ENCODE data around the gene CCDC171. TPM values are rescaled to one million over a fixed set of nuclear protein-coding genes. Genes with fewer than 3 reads are reported as not detected.
"Not testable (repeated sequence)": the region's sequence is repeated elsewhere in the genome, so short reads cannot be mapped to it uniquely, and the experiment has no call there.

The CCDC171 gene
- total RNA-seq, 1 experiment from 2014 or later = 2.4 TPM

DNA sequence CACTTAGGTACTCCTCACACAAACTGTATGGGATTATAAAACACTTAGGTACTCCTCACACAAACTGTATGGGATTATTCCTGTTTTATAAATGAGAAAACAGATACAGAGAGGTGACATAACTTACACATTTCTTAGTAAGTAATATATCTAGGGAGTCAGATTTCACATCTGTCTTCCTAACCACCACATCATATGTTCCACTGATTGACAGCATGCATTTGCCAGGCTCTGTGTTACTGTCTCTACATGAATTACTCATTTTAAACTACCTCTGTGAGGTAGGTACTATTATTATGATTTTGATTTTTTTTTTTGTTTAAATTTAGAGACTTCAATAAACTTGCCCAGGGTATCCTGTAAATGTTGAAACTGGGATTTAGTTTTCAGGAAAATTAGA, 232.7 kb downstream of the CCDC171 start:
- intact Hi-C loops (cut with micrococcal nuclease; ENCODE audit: unreplicated experiment) = no loop called here
- Histone ChIP-seq H3K4me3 (no peak overlapping the region), H3K79me2 (ENCODE audit: low read depth) (no peaks in the 10 kb centered on the region), H3K4me2 (no peak overlapping the region), H3K4me1 (replicated peaks; ENCODE audit: insufficient read depth) (no peaks in the 10 kb centered on the region), H2AFZ (no peak overlapping the region), H3K27ac (no peak overlapping the region), H3F3A (ENCODE audit: insufficient read depth, low read depth) (no peaks in the 10 kb centered on the region), H3K9me3 (ENCODE audit: insufficient read depth, low read depth) (no peaks in the 10 kb centered on the region), H3K27me3 (ENCODE audit: insufficient read depth, low read depth) (no peaks in the 10 kb centered on the region), H3K36me3 (ENCODE audit: low read depth) (no peaks in the 10 kb centered on the region), H4K20me1 (ENCODE audit: insufficient read depth) (no peaks in the 10 kb centered on the region), H3K9me2 (ENCODE audit: insufficient read depth) (no peaks in the 10 kb centered on the region)
- TF ChIP-seq, protein P1, sequence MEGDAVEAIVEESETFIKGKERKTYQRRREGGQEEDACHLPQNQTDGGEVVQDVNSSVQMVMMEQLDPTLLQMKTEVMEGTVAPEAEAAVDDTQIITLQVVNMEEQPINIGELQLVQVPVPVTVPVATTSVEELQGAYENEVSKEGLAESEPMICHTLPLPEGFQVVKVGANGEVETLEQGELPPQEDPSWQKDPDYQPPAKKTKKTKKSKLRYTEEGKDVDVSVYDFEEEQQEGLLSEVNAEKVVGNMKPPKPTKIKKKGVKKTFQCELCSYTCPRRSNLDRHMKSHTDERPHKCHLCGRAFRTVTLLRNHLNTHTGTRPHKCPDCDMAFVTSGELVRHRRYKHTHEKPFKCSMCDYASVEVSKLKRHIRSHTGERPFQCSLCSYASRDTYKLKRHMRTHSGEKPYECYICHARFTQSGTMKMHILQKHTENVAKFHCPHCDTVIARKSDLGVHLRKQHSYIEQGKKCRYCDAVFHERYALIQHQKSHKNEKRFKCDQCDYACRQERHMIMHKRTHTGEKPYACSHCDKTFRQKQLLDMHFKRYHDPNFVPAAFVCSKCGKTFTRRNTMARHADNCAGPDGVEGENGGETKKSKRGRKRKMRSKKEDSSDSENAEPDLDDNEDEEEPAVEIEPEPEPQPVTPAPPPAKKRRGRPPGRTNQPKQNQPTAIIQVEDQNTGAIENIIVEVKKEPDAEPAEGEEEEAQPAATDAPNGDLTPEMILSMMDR (conservative IDR thresholded peaks at IDR 0.05) = no peak
- no peak for TF ChIP-seq EZH2 (IDR thresholded peaks at IDR 0.05; ENCODE audit: low read depth)
- CTCF ChIA-PET = no interaction called here
- no peak for DNase-seq
- POLR2A ChIA-PET (ENCODE audit: unreplicated experiment) = no interaction called here
- no TSS peak for BruUV-seq (replicated peaks)

GRCh38 chr9:15786616-15787015, 233.8 kb downstream of the CCDC171 start:
- no peak overlapping the region for H3K4me2 ChIP-seq
- CTCF ChIA-PET = no interaction called here
- H3K4me3 ChIP-seq = no peak overlapping the region
- no peaks in the 10 kb centered on the region for H3K27me3 ChIP-seq (ENCODE audit: insufficient read depth, low read depth)
- no peaks in the 10 kb centered on the region for H3K36me3 ChIP-seq (ENCODE audit: low read depth)
- H3K79me2 ChIP-seq (ENCODE audit: low read depth) = no peaks in the 10 kb centered on the region
- BruUV-seq (replicated peaks) = no TSS peak
- H3F3A ChIP-seq (ENCODE audit: insufficient read depth, low read depth) = no peaks in the 10 kb centered on the region
- H3K4me1 ChIP-seq (replicated peaks; ENCODE audit: insufficient read depth) = no peaks in the 10 kb centered on the region
- no peaks in the 10 kb centered on the region for H3K9me3 ChIP-seq (ENCODE audit: insufficient read depth, low read depth)
- intact Hi-C loops (cut with micrococcal nuclease; ENCODE audit: unreplicated experiment) = no loop called here
- TF ChIP-seq, protein P1 (conservative IDR thresholded peaks at IDR 0.05) = no peak
- TF ChIP-seq EZH2 (IDR thresholded peaks at IDR 0.05; ENCODE audit: low read depth) = no peak
- no peaks in the 10 kb centered on the region for H3K9me2 ChIP-seq (ENCODE audit: insufficient read depth)
- no peak overlapping the region for H3K27ac ChIP-seq
- H4K20me1 ChIP-seq (ENCODE audit: insufficient read depth) = no peaks in the 10 kb centered on the region
- POLR2A ChIA-PET (ENCODE audit: unreplicated experiment) = no interaction called here
- H2AFZ ChIP-seq = no peak overlapping the region
- DNase-seq = no peak

GRCh38 chr9:15810219-15810899, 257.5 kb downstream of the CCDC171 start:
- DNase-seq; H3F3A ChIP-seq (ENCODE audit: insufficient read depth, low read depth); H2AFZ ChIP-seq; H3K27ac ChIP-seq; H3K79me2 ChIP-seq (ENCODE audit: low read depth); H3K27me3 ChIP-seq (ENCODE audit: insufficient read depth, low read depth); H3K4me3 ChIP-seq; CTCF ChIA-PET; intact Hi-C loops (cut with micrococcal nuclease; ENCODE audit: unreplicated experiment); H3K4me1 ChIP-seq (replicated peaks; ENCODE audit: insufficient read depth); H4K20me1 ChIP-seq (ENCODE audit: insufficient read depth); BruUV-seq (replicated peaks); H3K4me2 ChIP-seq; H3K9me2 ChIP-seq (ENCODE audit: insufficient read depth); POLR2A ChIA-PET (ENCODE audit: unreplicated experiment); H3K9me3 ChIP-seq (ENCODE audit: insufficient read depth, low read depth); H3K36me3 ChIP-seq (ENCODE audit: low read depth): not testable (repeated sequence)

DNA sequence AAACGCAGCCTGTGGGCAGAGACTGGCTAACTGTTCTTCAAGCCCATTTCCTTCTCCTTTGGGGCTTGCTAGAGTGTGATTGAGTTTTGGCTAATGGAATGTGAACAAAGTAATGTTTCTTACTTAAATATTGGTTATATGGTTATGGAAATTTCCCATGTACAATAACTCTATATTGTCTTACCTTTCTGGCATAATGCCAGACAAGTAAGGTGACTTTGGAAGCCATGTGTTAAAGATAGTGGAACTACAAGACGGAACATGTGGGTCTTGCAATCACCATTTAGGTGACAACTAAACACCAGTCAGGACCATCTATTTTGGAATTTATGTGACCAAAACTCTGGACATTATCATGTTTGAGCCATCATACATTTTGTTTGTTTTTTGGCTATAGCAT, 260.2 kb downstream of the CCDC171 start:
- TF ChIP-seq EZH2 (IDR thresholded peaks at IDR 0.05; ENCODE audit: low read depth) = no peak
- TF ChIP-seq, protein P1 (conservative IDR thresholded peaks at IDR 0.05) = no peak
- H3K4me3 ChIP-seq = no peak overlapping the region
- H4K20me1 ChIP-seq (ENCODE audit: insufficient read depth) = no peaks in the 10 kb centered on the region
- ChIA-PET POLR2A (ENCODE audit: unreplicated experiment) (no interaction called here), CTCF (no interaction called here)
- intact Hi-C loops (cut with micrococcal nuclease; ENCODE audit: unreplicated experiment) = no loop called here
- H3K9me2 ChIP-seq (ENCODE audit: insufficient read depth) = no peaks in the 10 kb centered on the region
- no peaks in the 10 kb centered on the region for H3K4me1 ChIP-seq (replicated peaks; ENCODE audit: insufficient read depth)
- no peaks in the 10 kb centered on the region for H3K79me2 ChIP-seq (ENCODE audit: low read depth)
- no peaks in the 10 kb centered on the region for H3K27me3 ChIP-seq (ENCODE audit: insufficient read depth, low read depth)
- no peak overlapping the region for H2AFZ ChIP-seq
- H3F3A ChIP-seq (ENCODE audit: insufficient read depth, low read depth) = no peaks in the 10 kb centered on the region
- no peak overlapping the region for H3K27ac ChIP-seq
- no peaks in the 10 kb centered on the region for H3K9me3 ChIP-seq (ENCODE audit: insufficient read depth, low read depth)
- no TSS peak for BruUV-seq (replicated peaks)
- no peak overlapping the region for H3K4me2 ChIP-seq
- no peaks in the 10 kb centered on the region for H3K36me3 ChIP-seq (ENCODE audit: low read depth)
- no peak for DNase-seq

Data from PC-9 (cell line).